ENCODE measurements around the gene GNLY.

GNLY gene

GRCh38 chr2:85735691-85736090, 41.5 kb downstream of the GNLY start:
- Histone ChIP-seq H3K36me3 (ENCODE audit: insufficient read depth, low read length) (no peaks in the 10 kb centered on the region), H4K20me1 (ENCODE audit: insufficient read depth, low read length) (no peaks in the 10 kb centered on the region), H3K27ac (ENCODE audit: low read depth, low read length, poor library complexity, severe bottlenecking) (no peak overlapping the region), H3K27me3 (ENCODE audit: insufficient read depth, low read length) (no peaks in the 10 kb centered on the region), H2AFZ (ENCODE audit: low read length) (no peak overlapping the region), H3K79me2 (ENCODE audit: insufficient read depth, low read length) (no peaks in the 10 kb centered on the region), H3K9ac (ENCODE audit: low read length) (no peak overlapping the region), H3K4me2 (ENCODE audit: low read length) (no peak overlapping the region), H3K9me3 (ENCODE audit: low read length) (no peaks in the 10 kb centered on the region), H3K9me2 (ENCODE audit: low read depth, low read length) (no peaks in the 10 kb centered on the region), H3K4me3 (ENCODE audit: low read depth, low read length, poor library complexity, severe bottlenecking) (no peak overlapping the region), H3F3A (ENCODE audit: insufficient read depth, low read length) (no peaks in the 10 kb centered on the region), H3K4me1 (ENCODE audit: insufficient read depth, low read length, severe bottlenecking) (no peaks in the 10 kb centered on the region)
- no peak for TF ChIP-seq CTCF (IDR thresholded peaks at IDR 0.05; ENCODE audit: low read length)
- TF ChIP-seq EZH2 (IDR thresholded peaks at IDR 0.05; ENCODE audit: borderline replicate concordance, low read length) = no peak

GRCh38 chr2:85736456-85737355, 42.5 kb downstream of the GNLY start:
- no peaks in the 10 kb centered on the region for H3K36me3 ChIP-seq (ENCODE audit: insufficient read depth, low read length)
- H3K4me1 ChIP-seq (ENCODE audit: insufficient read depth, low read length, severe bottlenecking) = no peaks in the 10 kb centered on the region
- no peaks in the 10 kb centered on the region for H3K9me2 ChIP-seq (ENCODE audit: low read depth, low read length)
- H3K9me3 ChIP-seq (ENCODE audit: low read length) = no peaks in the 10 kb centered on the region
- no peaks in the 10 kb centered on the region for H4K20me1 ChIP-seq (ENCODE audit: insufficient read depth, low read length)
- H3F3A ChIP-seq (ENCODE audit: insufficient read depth, low read length) = no peaks in the 10 kb centered on the region
- H3K4me3 ChIP-seq (ENCODE audit: low read depth, low read length, poor library complexity, severe bottlenecking) = no peak overlapping the region
- TF ChIP-seq CTCF (IDR thresholded peaks at IDR 0.05; ENCODE audit: low read length) (no peak), EZH2 (IDR thresholded peaks at IDR 0.05; ENCODE audit: borderline replicate concordance, low read length) (no peak)
- H2AFZ ChIP-seq (ENCODE audit: low read length) = no peak overlapping the region
- H3K4me2 ChIP-seq (ENCODE audit: low read length) = no peak overlapping the region
- no peak overlapping the region for H3K9ac ChIP-seq (ENCODE audit: low read length)
- H3K79me2 ChIP-seq (ENCODE audit: insufficient read depth, low read length) = no peaks in the 10 kb centered on the region
- no peaks in the 10 kb centered on the region for H3K27me3 ChIP-seq (ENCODE audit: insufficient read depth, low read length)
- no peak overlapping the region for H3K27ac ChIP-seq (ENCODE audit: low read depth, low read length, poor library complexity, severe bottlenecking)

- Histone ChIP-seq H3K79me2 (ENCODE audit: insufficient read depth, low read length) (no peaks in the 10 kb centered on the region), H2AFZ (ENCODE audit: low read length) (no peak overlapping the region), H3K27me3 (ENCODE audit: insufficient read depth, low read length) (no peaks in the 10 kb centered on the region), H3K4me1 (ENCODE audit: insufficient read depth, low read length, severe bottlenecking) (no peaks in the 10 kb centered on the region), H3F3A (ENCODE audit: insufficient read depth, low read length) (no peaks in the 10 kb centered on the region), H3K4me2 (ENCODE audit: low read length) (no peak overlapping the region), H3K9ac (ENCODE audit: low read length) (no peak overlapping the region), H3K4me3 (ENCODE audit: low read depth, low read length, poor library complexity, severe bottlenecking) (no peak overlapping the region), H3K36me3 (ENCODE audit: insufficient read depth, low read length) (no peaks in the 10 kb centered on the region), H3K9me3 (ENCODE audit: low read length) (no peaks in the 10 kb centered on the region), H3K9me2 (ENCODE audit: low read depth, low read length) (no peaks in the 10 kb centered on the region), H3K27ac (ENCODE audit: low read depth, low read length, poor library complexity, severe bottlenecking) (no peak overlapping the region), H4K20me1 (ENCODE audit: insufficient read depth, low read length) (no peaks in the 10 kb centered on the region)
- TF ChIP-seq CTCF (IDR thresholded peaks at IDR 0.05; ENCODE audit: low read length) (no peak), EZH2 (IDR thresholded peaks at IDR 0.05; ENCODE audit: borderline replicate concordance, low read length) (no peak)
These were observed 43.3 kb downstream of the GNLY start for GRCh38 chr2:85737481-85737880.

Data from OCI-LY1 (cell line).